H1 (cell line): ENCODE measurements around the gene KCNH1. TPM values are rescaled to one million over a fixed set of nuclear protein-coding genes. Genes with fewer than 3 reads are reported as not detected.

Experiments
- CREB1 ChIP-seq: IDR thresholded peaks from 2 replicates; pipeline ENCODE4 v1.6.1; 2012; ENCODE audit warnings: inconsistent platforms
- SIX5 ChIP-seq: IDR thresholded peaks from 2 replicates; pipeline ENCODE4 v1.6.1; 2011; ENCODE audit warnings: mild to moderate bottlenecking, low read depth, low read length
- polyA plus RNA-seq, 7 experiments: library from polyadenylated mRNA; depleted of rRNA in 3 of 7; stranded (reverse) in 5 of 7; unstranded in 2 of 7; fragments of >200 nt in 5 of 7; fragments of 200-250 nt in 2 of 7; gene quantifications; 1 replicate in 5 of 7; 2 replicates in 1 of 7; 4 replicates in 1 of 7; pipeline versions ENCODE4 v1.2.1 to v1.2.3, GENCODE V29; 2011 to 2013; ENCODE audit warnings: missing spikeins in 2 of 7, mixed read lengths in 2 of 7
- total RNA-seq: library from RNA; stranded (reverse); fragmentation: NEBNext Ultra II Directional; extraction: Animal tissue kit (Norgen Biotek cat#: 25700); gene quantifications from 2 replicates; pipeline ENCODE4 v1.2.1, GENCODE V29; 2021
- TF ChIP-seq, protein P1 (sequence below): IDR thresholded peaks from 2 replicates; pipeline ENCODE4 v1.6.1; 2012; ENCODE audit warnings: inconsistent platforms
- TF ChIP-seq, protein P2 (sequence below): IDR thresholded peaks from 2 replicates; pipeline ENCODE4 v1.6.1; 2012; ENCODE audit warnings: low read length, inconsistent platforms

KCNH1 gene
- total and polyA plus RNA-seq, 2 of the 8 experiments (the other 6 are each of a cell fraction or from before 2014, with no cell fraction given), result 0.27 to 0.34 TPM

DNA sequence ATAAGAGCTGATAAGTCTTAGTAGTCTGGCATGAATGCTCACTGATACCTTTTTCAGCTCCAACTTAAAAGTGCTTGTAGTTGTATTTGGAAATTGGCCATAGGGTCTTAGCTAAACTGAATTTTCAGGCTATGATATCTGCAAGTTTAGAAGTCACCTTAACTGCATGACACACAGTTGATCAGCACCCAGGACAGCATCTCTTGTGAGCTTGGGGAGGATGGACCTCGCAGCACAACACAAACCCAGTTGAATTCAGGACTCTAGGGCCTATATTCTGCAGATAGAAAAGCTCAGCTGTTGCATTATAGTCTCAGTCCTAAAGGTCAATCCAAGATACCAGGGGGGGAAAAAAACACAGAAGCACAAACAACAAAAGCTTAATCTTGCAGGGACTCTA lies 394.3 kb downstream of the KCNH1 start (continued):
- TF ChIP-seq, protein P1, sequence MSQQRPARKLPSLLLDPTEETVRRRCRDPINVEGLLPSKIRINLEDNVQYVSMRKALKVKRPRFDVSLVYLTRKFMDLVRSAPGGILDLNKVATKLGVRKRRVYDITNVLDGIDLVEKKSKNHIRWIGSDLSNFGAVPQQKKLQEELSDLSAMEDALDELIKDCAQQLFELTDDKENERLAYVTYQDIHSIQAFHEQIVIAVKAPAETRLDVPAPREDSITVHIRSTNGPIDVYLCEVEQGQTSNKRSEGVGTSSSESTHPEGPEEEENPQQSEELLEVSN, result no peak
- TF ChIP-seq CREB1 (no peak), SIX5 (no peak)
- TF ChIP-seq, protein P2, sequence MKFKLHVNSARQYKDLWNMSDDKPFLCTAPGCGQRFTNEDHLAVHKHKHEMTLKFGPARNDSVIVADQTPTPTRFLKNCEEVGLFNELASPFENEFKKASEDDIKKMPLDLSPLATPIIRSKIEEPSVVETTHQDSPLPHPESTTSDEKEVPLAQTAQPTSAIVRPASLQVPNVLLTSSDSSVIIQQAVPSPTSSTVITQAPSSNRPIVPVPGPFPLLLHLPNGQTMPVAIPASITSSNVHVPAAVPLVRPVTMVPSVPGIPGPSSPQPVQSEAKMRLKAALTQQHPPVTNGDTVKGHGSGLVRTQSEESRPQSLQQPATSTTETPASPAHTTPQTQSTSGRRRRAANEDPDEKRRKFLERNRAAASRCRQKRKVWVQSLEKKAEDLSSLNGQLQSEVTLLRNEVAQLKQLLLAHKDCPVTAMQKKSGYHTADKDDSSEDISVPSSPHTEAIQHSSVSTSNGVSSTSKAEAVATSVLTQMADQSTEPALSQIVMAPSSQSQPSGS, result no peak
